Neuronal stem cell (in vitro differentiated cells): ENCODE results near the gene THSD4.

Source experiments
- DNase-seq: peaks from one replicate; pipeline ENCODE4 v3.0.0-alpha.2; 2013; ENCODE audit warnings: low spot score
- H2AFZ ChIP-seq: one replicate; pipeline ENCODE4 v1.6.1; 2013; ENCODE audit warnings: mild to moderate bottlenecking, low read length, inconsistent platforms
- H2AK5ac ChIP-seq: 2 replicates; pipeline ENCODE4 v1.6.1; 2013; ENCODE audit warnings: low read depth, mild to moderate bottlenecking, inconsistent platforms, low read length, moderate library complexity, mixed read lengths
- H2BK120ac ChIP-seq: 2 replicates; pipeline ENCODE4 v1.6.1; 2013; ENCODE audit warnings: low read depth, mild to moderate bottlenecking, inconsistent platforms, low read length, moderate library complexity, mixed read lengths
- H2BK12ac ChIP-seq: one replicate; pipeline ENCODE4 v1.6.1; 2013; ENCODE audit warnings: low read length, inconsistent platforms
- H2BK15ac ChIP-seq: 2 replicates; pipeline ENCODE4 v1.6.1; 2013; ENCODE audit warnings: mild to moderate bottlenecking, low read length, inconsistent platforms, mixed read lengths
- H2BK5ac ChIP-seq: one replicate; pipeline ENCODE4 v1.6.1; 2013; ENCODE audit warnings: inconsistent platforms, mild to moderate bottlenecking, low read length, moderate library complexity
- H3K14ac ChIP-seq: one replicate; pipeline ENCODE4 v1.6.1; 2013; ENCODE audit warnings: low read length, inconsistent platforms
- H3K18ac ChIP-seq: 2 replicates; pipeline ENCODE4 v1.6.1; 2013; ENCODE audit warnings: low read length, inconsistent platforms
- H3K23ac ChIP-seq: 2 replicates; pipeline ENCODE4 v1.6.1; 2013; ENCODE audit warnings: low read depth, mild to moderate bottlenecking, mixed read lengths, low read length, inconsistent platforms; ENCODE audit not compliant: poor library complexity
- H3K27ac ChIP-seq: replicated peaks from 3 replicates; pipeline ENCODE4 v1.5.1; 2013; ENCODE audit warnings: low read length, inconsistent platforms
- H3K27me3 ChIP-seq, 3 experiments: 2 replicates each; pipeline ENCODE4 v1.6.1; 2013; ENCODE audit warnings: low read length in 3 of 3, mild to moderate bottlenecking in 2 of 3, inconsistent platforms in 1 of 3, low read depth in 1 of 3, mixed read lengths in 1 of 3, moderate library complexity in 1 of 3; ENCODE audit not compliant: control insufficient read depth in 3 of 3, insufficient read depth in 3 of 3
- H3K36me3 ChIP-seq, 2 donors: replicated peaks in 1 of 2; 2 replicates each; pipeline ENCODE4 v1.6.1; 2013; ENCODE audit warnings: low read length in 2 of 2; ENCODE audit not compliant: control insufficient read depth in 2 of 2, insufficient read depth in 2 of 2
- H3K4ac ChIP-seq: 2 replicates; pipeline ENCODE4 v1.6.1; 2013; ENCODE audit warnings: inconsistent platforms, mild to moderate bottlenecking, low read length, moderate library complexity
- H3K4me1 ChIP-seq, 2 donors: 1 replicate in 1 of 2; 2 replicates in 1 of 2; pipeline ENCODE4 v1.6.1; 2013; ENCODE audit warnings: low read length in 2 of 2, low read depth in 1 of 2; ENCODE audit not compliant: control insufficient read depth in 2 of 2, insufficient read depth in 1 of 2
- H3K4me2 ChIP-seq: one replicate; pipeline ENCODE4 v1.6.1; 2013; ENCODE audit warnings: mild to moderate bottlenecking, low read length, inconsistent platforms; ENCODE audit not compliant: insufficient read depth, poor library complexity, severe bottlenecking
- H3K4me3 ChIP-seq, 2 donors: 2 replicates each; pipeline ENCODE4 v1.5.1; 2013; ENCODE audit warnings: low read length in 2 of 2, mild to moderate bottlenecking in 2 of 2, inconsistent platforms in 1 of 2, moderate library complexity in 1 of 2
- H3K79me1 ChIP-seq: one replicate; pipeline ENCODE4 v1.6.1; 2013; ENCODE audit warnings: low read depth, mild to moderate bottlenecking, inconsistent platforms, low read length, moderate library complexity
- H3K9ac ChIP-seq: one replicate; pipeline ENCODE4 v1.6.1; 2013; ENCODE audit warnings: mild to moderate bottlenecking, low read depth, low read length, inconsistent platforms; ENCODE audit not compliant: poor library complexity
- H3K9me3 ChIP-seq, 2 donors: replicated peaks in 1 of 2; 2 replicates each; pipeline versions ENCODE3 to v1.6.1; 2013; ENCODE audit warnings: low read length in 2 of 2, mild to moderate bottlenecking in 2 of 2, inconsistent platforms in 1 of 2, low read depth in 1 of 2, mixed read lengths in 1 of 2, moderate library complexity in 1 of 2; ENCODE audit not compliant: control insufficient read depth in 2 of 2, insufficient read depth in 1 of 2
- H4K8ac ChIP-seq: one replicate; pipeline ENCODE4 v1.6.1; 2013; ENCODE audit warnings: low read depth, mild to moderate bottlenecking, inconsistent platforms, low read length, moderate library complexity
- H4K91ac ChIP-seq: one replicate; pipeline ENCODE4 v1.6.1; 2013; ENCODE audit warnings: low read length, low read depth, mild to moderate bottlenecking, inconsistent platforms; ENCODE audit not compliant: poor library complexity
- WGBS, 2 donors: extraction: QIAGEN DNeasy Blood & Tissue Kit; methylation state at CpG; one replicate each; pipeline ENCODE4 v1.1.7; 2013; ENCODE audit warnings: missing lambda C conversion rate in 2 of 2, mixed read lengths in 1 of 2; ENCODE audit not compliant: insufficient read length in 2 of 2, insufficient replicate concordance in 1 of 2; ENCODE audit errors: extremely low coverage in 2 of 2; 5-methylcytosine and 5-hydroxymethylcytosine counted together

The THSD4 gene

GRCh38 chr15:71473751-71474150 lies 358.5 kb downstream of the THSD4 start:
- no peaks in the 10 kb centered on the region for H3K36me3 ChIP-seq
- no peak overlapping the region for H2AFZ ChIP-seq
- no CpG with 5 or more reads among the region's 3 CpGs for WGBS, 2 donors
- H3K14ac ChIP-seq = no peak overlapping the region
- no peak overlapping the region for H3K18ac ChIP-seq
- H2BK5ac ChIP-seq = no peak overlapping the region
- H3K4me1 ChIP-seq = no peaks in the 10 kb centered on the region
- H2BK12ac ChIP-seq = no peak overlapping the region
- H4K91ac ChIP-seq = no peak overlapping the region
- no peak overlapping the region for H3K4ac ChIP-seq
- H2BK120ac ChIP-seq = no peak overlapping the region
- peaks cover 0 to 2% (median 0%) of the 10 kb centered on the region in 3 experiments for H3K27me3 ChIP-seq
- no peak overlapping the region for H3K27ac ChIP-seq
- H3K79me1 ChIP-seq = no peaks in the 10 kb centered on the region
- H3K9me3 ChIP-seq = no peaks in the 10 kb centered on the region
- H2AK5ac ChIP-seq = no peak overlapping the region
- H3K23ac ChIP-seq = no peak overlapping the region
- no peak overlapping the region for H3K4me3 ChIP-seq
- no peak for DNase-seq
- H3K4me2 ChIP-seq = no peak overlapping the region
- H2BK15ac ChIP-seq = no peak overlapping the region
- no peak overlapping the region for H4K8ac ChIP-seq
- no peak overlapping the region for H3K9ac ChIP-seq

GRCh38 chr15:71476823-71477222 lies 361.6 kb downstream of the THSD4 start:
- Histone ChIP-seq H2BK120ac (no peak overlapping the region), H2BK12ac (no peak overlapping the region), H4K91ac (no peak overlapping the region), H3K23ac (no peak overlapping the region), H2BK15ac (no peak overlapping the region), H2BK5ac (no peak overlapping the region), H2AFZ (no peak overlapping the region), H3K9me3 (no peaks in the 10 kb centered on the region), H3K27me3 (peaks cover 0 to 4% (median 0%) of the 10 kb centered on the region in 3 experiments), H3K18ac (no peak overlapping the region), H3K4ac (no peak overlapping the region), H3K4me3 (no peak overlapping the region), H3K27ac (no peak overlapping the region), H3K79me1 (no peaks in the 10 kb centered on the region), H3K9ac (no peak overlapping the region), H3K4me2 (no peak overlapping the region), H3K14ac (no peak overlapping the region), H3K36me3 (no peaks in the 10 kb centered on the region), H3K4me1 (no peaks in the 10 kb centered on the region), H4K8ac (no peak overlapping the region), H2AK5ac (no peak overlapping the region)
- DNase-seq = no peak
- no CpG with 5 or more reads among the region's 8 CpGs for WGBS, 2 donors

- H3K9ac ChIP-seq = no peak overlapping the region
- H4K8ac ChIP-seq = no peak overlapping the region
- H3K4ac ChIP-seq = no peak overlapping the region
- no peak overlapping the region for H2AFZ ChIP-seq
- H3K27ac ChIP-seq = no peak overlapping the region
- no peaks in the 10 kb centered on the region for H3K79me1 ChIP-seq
- no peak overlapping the region for H2BK5ac ChIP-seq
- H2BK120ac ChIP-seq = no peak overlapping the region
- no CpG with 5 or more reads among the region's 6 CpGs for WGBS, 2 donors
- H3K23ac ChIP-seq = no peak overlapping the region
- H2BK15ac ChIP-seq = no peak overlapping the region
- no peak overlapping the region for H3K14ac ChIP-seq
- no peaks in the 10 kb centered on the region for H3K36me3 ChIP-seq
- no peaks in the 10 kb centered on the region for H3K4me1 ChIP-seq
- no peak overlapping the region for H2AK5ac ChIP-seq
- no peak overlapping the region for H4K91ac ChIP-seq
- H2BK12ac ChIP-seq = no peak overlapping the region
- H3K4me2 ChIP-seq = no peak overlapping the region
- H3K18ac ChIP-seq = no peak overlapping the region
- H3K4me3 ChIP-seq = no peak overlapping the region
- no peaks in the 10 kb centered on the region for H3K9me3 ChIP-seq
- DNase-seq = no peak
- peaks cover 0 to 4% (median 0%) of the 10 kb centered on the region in 3 experiments for H3K27me3 ChIP-seq
Observed at GRCh38 chr15:71480556-71480955, 365.3 kb downstream of the THSD4 start.

GRCh38 chr15:71484080-71484479 lies 368.8 kb downstream of the THSD4 start:
- Histone ChIP-seq H4K91ac (no peak overlapping the region), H2BK12ac (no peak overlapping the region), H3K27me3 (no peaks in the 10 kb centered on the region), H2AFZ (no peak overlapping the region), H3K4me2 (no peak overlapping the region), H3K14ac (no peak overlapping the region), H3K36me3 (no peaks in the 10 kb centered on the region), H3K23ac (no peak overlapping the region), H2BK120ac (no peak overlapping the region), H3K4me3 (no peak overlapping the region), H2BK5ac (no peak overlapping the region), H2AK5ac (no peak overlapping the region), H3K18ac (no peak overlapping the region), H3K4ac (no peak overlapping the region), H3K9ac (no peak overlapping the region), H3K27ac (no peak overlapping the region), H3K79me1 (no peaks in the 10 kb centered on the region), H2BK15ac (no peak overlapping the region), H4K8ac (no peak overlapping the region), H3K4me1 (no peaks in the 10 kb centered on the region), H3K9me3 (no peaks in the 10 kb centered on the region)
- DNase-seq = no peak
- WGBS, 2 donors = no CpG with 5 or more reads among the region's 4 CpGs
